HG02870 (cell line): ENCODE data around the gene FMNL1.

ENCODE experiments used
- ATAC-seq: cut with Tn5 transposase; IDR thresholded peaks from one replicate; pipeline ENCODE4 v1.9.1; 2021; ENCODE audit warnings: mild to moderate bottlenecking, moderate library complexity; ENCODE audit not compliant: unreplicated experiment

FMNL1 gene

DNA sequence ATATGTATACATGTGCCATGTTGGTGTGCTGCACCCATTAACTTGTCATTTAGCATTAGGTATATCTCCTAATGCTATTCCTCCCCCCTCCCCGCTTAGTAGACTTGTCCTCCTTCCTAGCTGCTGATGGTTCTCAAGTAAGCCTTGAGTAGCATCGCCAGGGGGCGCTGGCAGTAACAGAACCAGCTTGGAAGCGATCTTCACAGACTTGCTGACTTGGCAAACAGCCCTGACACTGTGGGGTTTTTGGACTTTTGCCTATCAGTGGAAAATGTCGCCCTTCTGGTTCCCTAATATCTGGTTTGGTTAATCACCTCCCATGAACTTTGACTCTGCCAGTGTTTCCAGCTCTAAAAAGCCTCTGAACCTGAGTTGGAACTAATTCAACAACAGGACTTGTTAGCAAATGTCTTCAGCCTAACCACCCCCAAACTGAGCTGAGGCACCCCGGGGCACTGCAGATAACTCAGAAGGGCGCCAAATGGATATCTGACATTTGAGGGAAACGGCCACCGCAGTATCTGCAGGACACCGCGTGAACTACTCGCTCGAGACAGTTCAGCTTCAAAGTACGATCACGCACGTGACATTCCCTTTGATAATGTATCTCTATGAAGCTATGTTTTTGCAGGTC lies 55.6 kb downstream of the FMNL1 start:
- ATAC-seq = no peak

GRCh38 chr17:45277992-45278391 lies 56.3 kb downstream of the FMNL1 start:
- no peak for ATAC-seq

- ATAC-seq = no peak
These were observed 58.2 kb downstream of the FMNL1 start for GRCh38 chr17:45279898-45280297.

DNA sequence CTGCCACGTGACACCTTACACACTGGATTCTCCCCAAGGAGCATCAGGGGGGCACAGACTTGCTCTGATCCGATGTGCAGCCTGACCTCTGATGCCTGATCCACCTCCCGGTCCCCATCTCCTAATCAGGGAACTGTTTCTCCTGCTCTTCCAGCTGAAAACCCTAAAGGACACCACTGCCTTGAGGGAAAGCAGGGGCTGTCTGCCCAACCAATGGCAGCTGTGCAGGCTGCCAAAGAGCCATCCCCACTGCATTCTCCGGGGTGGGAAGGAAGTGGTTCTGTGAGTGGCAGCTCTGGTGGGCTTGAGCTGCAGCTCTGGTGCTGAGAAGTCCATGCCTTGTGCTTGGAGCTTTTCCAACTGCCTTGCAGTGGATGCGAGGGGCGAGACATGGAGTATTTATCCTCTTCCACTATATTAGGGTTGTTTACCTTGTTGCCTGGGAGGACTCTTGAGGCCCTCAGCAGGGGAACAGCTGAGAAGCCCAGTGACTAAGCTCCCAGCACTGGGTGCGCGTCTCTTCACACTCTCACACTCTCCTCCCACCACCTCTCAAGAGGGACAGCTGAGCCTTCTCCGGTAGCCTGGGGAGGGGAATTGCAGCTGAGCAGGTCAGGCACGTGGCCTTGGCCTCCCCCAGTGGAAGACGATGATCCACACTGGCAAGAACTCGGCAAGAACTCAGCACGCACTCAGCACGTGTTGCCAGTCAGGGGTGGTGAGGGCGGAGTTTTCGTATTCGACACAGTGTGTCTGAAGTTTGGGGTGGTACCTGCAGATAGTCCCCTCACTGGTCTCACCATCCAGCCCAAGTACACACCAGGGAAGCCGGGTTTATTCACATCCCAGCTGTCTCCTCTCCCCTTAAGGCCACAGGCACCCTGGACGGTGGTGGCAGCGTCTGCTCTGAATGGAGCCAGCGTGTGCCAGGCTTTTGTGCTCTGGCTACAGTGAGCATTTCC lies 61.3 kb downstream of the FMNL1 start:
- no peak for ATAC-seq

DNA sequence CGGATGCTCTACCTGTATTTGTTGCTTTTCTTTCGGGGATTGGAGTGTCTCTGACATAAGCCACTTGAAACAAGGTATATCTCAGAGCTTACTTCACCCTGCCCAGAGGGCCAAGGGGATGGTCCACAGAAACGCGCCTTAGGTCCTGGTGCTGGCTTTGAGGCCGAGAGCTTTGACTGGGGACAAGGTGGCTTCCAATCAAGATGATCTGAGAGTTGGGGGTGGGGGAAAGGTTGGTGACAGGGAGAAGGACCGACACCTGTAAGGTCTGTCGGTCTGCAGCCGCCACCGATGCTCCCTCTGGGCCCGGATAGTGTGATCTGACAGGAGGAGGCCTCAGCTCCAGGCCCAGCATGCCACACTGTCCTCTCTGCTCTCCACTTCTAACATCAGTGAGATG lies 62.0 kb downstream of the FMNL1 start:
- no peak for ATAC-seq

DNA sequence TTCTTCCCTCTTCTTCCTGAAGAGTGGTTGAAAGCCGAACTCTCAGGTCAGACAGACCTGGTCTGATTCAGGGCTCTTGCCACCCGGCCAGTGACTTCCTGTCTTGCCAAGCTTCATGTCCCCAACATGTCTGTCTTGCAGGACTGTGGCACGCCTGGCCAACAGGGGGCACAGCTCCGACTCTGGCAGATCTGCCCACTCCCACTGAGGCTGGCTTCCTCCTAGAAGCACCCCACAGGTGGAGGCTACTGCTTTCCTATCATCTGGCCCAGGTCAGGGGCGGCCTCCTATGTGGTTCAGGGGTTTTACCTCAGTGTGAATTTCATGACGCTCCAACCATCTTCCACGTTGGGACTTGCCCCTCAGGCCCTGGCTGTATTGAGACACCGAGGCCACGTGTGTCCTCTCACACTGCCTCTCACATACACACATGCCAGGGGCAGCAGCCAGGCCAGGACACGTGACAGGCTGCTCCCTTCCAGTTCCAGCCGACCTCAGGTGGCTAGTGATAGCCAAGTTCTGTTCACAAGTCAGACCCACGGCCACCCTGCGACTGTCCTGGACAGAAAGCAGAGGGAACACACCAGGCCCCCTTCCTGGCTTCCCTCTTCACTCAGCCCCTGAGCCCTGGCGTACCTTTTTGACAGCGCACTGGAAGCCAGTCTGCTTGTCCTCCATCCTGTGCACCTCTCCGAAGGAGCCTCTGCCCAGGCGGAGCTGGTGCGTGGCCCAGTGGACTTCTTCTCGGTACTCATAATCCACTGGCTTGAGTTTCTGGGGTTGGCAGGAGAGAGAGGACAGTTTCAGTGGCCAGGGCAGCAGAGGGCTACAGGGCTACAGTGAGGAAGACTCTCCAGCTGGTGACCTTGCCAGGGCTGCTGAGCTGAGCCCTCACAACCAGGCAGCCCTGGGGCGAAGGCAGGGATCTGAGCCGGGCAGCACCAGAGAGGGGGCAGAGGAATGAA lies 62.8 kb downstream of the FMNL1 start:
- no peak for ATAC-seq

- no peak for ATAC-seq
These were observed 64.6 kb downstream of the FMNL1 start for GRCh38 chr17:45286286-45286685.

- no peak for ATAC-seq
These were observed 66.1 kb downstream of the FMNL1 start for GRCh38 chr17:45287526-45288500.

DNA sequence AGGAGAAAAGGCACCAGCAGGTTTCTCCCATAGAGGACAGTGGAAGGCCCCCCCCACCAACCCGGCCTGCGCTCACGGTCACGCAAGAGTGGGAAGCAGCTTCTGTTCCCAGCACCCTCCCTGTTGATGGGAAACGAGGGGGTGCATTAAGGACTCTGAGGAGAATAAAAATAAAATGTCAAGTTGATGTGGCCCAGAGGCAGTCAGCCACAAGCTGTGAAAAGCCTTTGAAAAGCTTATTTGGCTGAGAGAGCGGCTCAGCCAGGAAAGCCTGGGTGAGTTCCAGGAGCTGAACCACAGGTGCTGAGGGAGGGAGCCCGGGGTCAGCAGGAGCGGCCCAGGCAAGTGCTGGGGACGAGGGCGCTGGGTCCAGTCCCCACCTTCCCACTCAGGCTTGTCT lies 67.1 kb downstream of the FMNL1 start:
- ATAC-seq = no peak

- ATAC-seq = no peak
These were observed 67.9 kb downstream of the FMNL1 start for GRCh38 chr17:45289301-45290268.

DNA sequence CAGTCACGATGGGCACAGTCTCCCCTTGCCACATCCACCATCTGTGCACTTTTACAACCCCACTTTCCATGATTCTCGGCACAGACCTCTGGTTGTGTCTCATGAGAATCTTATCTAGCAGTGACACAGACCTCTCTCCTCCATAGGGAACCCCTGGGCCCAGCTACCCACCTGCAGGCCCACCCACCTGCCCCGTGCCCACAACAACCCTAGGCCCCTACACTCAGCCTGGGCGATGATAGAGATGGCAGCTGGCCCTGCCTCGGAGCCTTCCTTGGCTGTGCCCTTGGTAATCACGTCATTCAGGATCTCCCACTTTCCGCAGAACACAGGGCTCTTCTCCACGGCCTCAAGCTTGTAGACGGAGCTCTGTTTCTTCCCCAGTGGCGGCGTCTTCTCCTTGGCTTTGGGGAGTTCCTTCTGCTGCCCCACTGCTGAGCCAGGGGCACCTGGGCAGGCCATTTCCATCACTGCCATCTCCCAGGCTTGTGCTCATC lies 68.6 kb downstream of the FMNL1 start:
- no peak for ATAC-seq

DNA sequence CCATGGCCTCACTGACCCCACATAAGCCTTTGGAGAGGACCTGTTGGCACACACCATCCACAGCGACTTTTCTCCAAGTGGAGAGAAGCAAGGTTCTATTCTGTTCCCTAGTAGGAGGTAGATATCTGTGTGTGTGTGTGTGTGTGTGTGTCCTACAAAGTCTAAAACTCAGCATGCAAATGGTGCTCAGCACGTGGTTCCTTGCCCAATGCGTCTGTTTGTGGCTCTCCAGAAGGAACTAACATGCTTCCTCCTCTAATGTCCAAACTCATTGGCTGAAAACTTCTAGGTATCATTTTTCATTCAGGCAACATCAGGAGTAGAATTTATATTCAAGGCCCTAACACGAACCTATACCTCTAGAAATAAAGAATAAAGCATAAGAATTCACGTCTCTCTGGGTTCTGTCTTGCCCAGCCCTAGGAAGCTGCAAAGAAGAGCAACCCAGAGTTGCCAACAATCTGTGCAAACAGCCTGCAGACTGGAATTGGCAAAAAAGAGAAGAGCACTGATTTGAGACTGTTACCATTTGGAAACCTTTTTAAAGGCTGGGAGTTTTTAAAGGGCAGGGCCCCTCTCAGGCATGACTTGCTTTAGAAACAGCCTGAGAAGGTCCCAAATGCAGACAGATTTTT lies 69.6 kb downstream of the FMNL1 start:
- no peak for ATAC-seq

DNA sequence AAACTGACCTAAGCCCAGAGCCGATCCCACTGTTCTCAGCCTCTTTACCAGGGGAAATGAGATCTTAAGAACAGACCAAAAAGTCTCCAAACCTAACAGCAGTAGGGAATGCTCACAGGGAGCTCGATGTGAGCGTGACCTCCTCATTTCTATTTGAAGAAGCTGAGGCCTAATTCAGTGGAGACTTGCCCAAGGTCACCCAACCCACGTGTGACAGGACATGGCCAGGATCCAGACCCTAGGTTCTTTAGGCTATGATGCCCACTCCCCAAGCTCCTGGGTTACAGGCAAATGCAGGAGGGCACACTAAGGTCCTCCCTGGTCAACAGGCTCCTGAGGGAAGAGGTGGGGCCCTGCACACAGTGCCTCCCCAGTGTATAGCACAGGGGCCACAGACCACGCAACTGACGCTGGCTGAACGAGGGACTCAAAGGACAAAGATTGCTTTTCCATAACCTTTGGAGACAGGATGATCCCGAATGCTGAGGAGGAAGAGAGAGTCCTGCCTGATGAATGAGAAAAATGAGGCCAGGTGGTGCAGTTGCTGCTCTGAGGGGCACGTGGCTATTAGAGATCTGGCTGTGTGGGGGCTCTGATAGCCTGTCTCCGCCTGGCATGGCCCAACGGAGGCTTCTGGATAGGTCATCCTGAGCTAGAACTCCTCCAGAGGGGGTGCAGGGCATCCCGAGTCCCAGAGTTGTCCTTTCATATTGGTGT lies 71.2 kb downstream of the FMNL1 start:
- ATAC-seq = no peak

- ATAC-seq = no peak
These were observed 71.9 kb downstream of the FMNL1 start for GRCh38 chr17:45293413-45294211.

- ATAC-seq = no peak
These were observed 72.8 kb downstream of the FMNL1 start for GRCh38 chr17:45294506-45294905.

DNA sequence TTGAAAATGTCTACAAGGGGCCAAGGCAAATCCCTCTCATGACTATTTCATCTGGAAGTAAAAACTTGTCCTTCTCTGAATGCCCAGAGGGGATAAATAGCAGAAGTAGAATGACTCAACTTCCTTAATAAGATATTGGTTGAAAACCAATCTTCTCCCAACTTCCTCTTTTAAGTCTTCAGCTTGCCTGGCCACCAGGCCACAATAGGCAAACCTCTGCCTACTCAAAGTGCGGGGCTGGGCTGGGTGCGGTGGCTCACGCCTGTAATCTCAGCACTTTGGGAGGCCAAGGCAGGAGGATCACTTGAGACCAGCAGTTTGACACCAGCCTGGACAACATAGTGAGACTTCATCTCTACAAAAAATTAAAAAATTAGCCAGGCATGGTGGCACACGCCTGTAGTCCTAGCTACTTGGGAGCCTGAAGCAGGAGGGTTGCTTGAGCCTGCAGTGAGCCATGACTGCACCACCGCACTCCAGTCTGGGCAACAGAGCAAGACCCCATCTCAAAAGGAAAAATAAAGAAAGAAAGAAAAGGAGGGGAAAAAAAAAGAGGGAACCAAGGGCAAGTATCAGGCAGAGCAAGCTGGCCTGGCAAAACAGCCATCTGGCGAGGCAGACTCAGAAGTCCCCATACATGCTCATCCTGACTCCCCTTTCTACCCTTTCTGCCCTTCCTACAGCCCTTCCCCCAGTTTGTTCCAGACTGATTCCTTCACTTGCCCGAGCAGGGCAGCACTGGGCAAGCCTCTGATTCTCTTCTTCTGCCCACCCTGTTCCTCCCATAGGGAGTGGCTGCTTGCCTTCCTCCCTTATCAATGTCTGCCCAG lies 74.5 kb downstream of the FMNL1 start:
- ATAC-seq = no peak
